GM21529 (cell line): ENCODE data around the gene CYP2D6.
"Not testable (repeated sequence)": the region's sequence is repeated elsewhere in the genome, so short reads cannot be mapped to it uniquely, and the experiment has no call there.

ENCODE experiments used
- ATAC-seq: cut with Tn5 transposase; IDR thresholded peaks from one replicate; pipeline ENCODE4 v1.9.1; 2021; ENCODE audit not compliant: unreplicated experiment

The CYP2D6 gene

DNA sequence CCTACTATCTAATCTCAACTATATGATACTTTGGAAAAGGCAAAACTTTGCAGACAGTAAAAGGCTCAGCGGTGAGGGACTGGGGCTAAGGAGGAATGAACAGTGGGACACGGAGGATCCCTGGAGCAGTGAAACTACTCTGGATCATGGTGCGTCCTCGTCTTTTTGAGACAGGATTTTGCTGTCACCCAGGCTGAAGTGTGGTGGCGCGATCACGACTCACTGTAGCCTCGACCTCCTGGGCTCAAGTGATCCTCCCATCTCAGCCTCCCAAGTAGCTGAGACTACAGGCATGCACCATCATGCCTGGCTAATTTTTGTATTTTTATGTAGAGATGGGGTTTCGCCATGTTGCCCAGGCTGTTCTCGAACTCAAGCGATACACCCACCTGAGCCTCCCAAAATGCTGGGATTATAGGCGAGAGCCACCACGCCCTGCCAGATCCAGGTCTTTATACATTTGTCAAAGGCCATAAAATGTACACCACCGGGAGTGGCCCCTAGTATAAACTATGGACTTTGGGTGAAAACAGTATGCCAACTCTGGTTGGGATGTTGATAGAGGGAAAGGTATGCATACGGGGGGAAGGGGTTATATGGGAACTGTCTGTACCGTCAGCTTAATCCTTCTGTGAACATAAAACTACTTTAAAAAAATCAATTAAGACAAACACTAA, 28.0 kb upstream of the CYP2D6 start:
- ATAC-seq = no peak

- ATAC-seq = no peak
Observed at GRCh38 chr22:42156598-42156997, 26.0 kb upstream of the CYP2D6 start.

- no peak for ATAC-seq
Observed at GRCh38 chr22:42156121-42156520, 25.5 kb upstream of the CYP2D6 start.

DNA sequence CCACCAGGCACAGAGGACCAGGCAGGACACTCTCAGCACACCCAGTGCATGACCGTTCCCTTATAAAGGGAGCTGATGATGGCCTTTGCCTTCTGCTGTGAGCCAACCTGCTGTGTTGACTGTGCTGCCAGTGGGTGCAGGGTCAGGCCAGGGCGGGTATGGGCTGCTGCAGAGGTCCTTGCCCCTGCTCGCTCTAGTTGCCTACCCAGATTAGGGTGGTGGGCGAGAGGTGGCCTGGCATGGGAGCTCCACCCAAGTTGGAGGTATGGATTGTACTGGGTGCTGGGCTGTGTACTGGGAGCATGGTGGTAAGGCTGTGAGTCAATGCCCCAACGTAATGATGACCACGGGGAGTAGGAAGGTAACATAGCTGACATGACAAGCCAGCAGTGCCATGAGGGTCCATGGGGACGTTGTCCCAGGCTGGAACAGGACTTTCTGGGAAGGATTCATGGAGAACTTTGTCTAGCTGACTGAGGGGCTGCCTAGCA, 24.5 kb upstream of the CYP2D6 start:
- no peak for ATAC-seq

DNA sequence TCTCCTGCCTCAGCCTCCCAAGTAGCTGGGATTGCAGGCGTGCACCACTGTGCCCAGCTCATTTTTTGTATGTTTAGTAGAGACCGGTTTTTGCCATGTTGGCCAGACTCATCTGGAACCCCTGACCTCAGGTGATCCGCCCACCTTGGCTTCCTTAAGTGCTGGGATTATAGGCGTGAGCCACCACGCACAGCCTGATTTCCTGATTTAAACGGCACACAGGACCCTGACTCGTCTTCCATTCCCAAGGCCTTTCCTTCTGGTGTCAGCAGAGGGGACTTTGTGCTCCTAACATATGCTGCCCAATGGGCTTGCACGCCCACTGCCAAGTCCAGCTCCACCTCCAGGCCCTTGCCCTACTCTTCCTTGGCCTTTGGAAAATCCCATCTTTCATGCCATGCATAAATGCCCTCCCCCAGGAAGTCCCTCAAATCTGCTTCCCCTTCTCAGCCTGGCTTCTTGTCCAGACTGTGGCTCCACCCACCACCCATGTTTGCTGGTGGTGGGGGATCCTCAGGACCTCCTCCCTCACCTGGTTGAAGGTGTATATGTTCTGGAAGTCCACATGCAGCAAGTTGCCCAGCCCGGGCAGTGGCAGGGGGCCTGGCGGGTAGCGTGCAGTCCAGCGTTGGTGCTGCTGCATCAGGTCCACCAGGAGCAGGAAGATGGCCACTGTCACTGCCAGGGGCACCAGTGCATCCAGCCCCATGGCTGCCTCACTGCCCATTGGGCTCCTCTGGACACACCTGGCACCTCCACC, 23.9 kb upstream of the CYP2D6 start:
- ATAC-seq = no peak

DNA sequence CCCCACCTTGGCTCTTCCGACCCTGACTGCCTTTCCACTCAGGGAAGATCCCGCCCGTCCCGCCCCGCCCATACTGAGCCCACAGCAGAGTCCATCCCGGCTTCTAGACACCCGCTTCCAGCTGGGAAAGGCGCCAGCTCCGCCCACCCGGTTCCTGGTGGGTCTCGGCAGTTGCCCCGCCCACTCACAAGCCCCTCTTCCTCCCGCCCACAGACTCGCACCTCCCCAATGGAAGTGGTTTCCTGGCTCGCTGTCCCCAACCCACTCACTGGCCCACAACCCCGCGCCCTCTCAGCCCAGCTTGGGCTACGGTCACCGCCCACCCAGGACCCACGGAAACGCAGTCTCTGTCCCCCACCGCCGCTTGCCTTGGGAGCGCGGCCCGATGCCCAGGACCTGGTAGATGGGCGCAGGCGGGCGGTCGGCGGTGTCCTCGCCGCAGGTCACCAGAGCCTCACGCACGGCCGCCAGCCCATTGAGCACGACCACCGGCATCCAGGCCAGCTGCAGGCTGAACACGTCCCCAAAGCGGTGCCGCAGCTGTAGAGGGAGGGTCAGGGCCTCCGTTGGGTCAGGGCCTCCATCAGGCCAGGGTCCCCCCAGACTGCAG, 22.2 kb upstream of the CYP2D6 start:
- no peak for ATAC-seq

DNA sequence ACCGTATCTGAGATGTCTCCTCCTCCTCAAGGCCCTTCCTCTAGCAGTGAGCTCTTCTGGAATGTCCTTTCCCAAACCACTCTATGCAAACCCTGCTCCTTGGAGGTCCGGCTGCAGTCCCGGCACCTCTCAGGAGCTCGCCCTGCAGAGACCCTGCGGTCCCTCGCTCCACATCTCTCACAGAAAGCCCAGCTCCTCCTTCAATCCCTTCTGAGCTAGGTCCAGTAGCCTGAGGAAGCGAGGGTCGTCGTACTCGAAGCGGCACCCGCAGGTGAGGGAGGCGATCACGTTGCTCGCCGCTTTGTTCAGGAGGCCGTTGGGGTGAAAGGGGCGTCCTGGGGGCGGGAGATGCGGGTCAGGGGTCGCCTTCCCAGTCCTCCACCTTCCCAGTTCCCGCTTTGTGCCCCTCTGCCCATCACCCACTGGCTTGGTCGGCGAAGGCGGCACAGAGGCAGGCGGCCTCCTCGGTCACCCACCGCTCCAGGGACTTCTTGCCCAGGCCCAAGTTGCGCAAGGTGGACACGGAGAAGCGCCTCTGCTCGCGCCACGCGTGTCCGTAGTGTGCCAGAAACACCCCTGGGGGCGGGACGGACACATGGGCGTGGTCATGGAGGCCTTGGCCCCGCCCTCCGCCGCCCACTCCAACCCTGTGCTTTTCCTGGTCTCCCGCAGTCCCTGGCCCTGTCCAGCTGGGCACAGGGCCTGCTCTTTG, 21.5 kb upstream of the CYP2D6 start:
- no peak for ATAC-seq

GRCh38 chr22:42150727-42151590, 20.3 kb upstream of the CYP2D6 start:
- no peak for ATAC-seq

DNA sequence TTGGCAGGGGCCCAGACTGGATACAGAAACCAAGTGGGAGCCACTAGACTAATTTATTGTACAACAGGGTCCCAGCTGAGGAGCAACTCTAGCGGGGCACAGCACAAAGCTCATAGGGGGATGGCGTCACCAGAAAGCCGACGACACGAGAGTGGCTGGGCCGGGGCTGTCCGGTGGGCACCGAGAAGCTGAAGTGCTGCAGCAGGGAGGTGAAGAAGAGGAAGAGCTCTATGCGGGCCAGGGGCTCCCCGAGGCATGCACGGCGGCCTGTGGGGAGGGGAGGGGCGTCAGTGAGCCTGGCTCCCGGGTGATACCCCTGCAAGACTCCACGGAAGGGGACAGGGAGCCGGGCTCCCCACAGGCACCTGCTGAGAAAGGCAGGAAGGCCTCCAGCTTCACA, 19.2 kb upstream of the CYP2D6 start:
- ATAC-seq = not testable (repeated sequence)

DNA sequence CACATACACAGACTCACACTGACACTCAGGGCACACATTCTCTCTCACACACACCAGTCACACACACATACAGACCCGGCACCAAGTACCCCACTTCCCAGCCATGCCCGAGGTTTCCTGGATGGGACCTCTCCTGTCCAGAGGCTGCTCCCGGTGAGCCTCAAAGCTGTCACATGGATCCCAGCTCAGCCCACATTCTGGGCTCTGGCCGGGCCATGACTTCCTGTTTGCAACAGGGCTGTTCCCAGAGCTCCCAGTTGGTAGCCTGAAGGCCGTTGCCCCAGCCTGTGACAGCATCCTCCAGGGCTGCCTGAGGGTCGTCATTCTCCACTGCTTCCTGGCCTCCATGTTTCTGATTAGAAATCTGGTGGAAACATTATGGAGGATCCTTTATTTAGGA, 14.6 kb upstream of the CYP2D6 start:
- ATAC-seq = no peak

DNA sequence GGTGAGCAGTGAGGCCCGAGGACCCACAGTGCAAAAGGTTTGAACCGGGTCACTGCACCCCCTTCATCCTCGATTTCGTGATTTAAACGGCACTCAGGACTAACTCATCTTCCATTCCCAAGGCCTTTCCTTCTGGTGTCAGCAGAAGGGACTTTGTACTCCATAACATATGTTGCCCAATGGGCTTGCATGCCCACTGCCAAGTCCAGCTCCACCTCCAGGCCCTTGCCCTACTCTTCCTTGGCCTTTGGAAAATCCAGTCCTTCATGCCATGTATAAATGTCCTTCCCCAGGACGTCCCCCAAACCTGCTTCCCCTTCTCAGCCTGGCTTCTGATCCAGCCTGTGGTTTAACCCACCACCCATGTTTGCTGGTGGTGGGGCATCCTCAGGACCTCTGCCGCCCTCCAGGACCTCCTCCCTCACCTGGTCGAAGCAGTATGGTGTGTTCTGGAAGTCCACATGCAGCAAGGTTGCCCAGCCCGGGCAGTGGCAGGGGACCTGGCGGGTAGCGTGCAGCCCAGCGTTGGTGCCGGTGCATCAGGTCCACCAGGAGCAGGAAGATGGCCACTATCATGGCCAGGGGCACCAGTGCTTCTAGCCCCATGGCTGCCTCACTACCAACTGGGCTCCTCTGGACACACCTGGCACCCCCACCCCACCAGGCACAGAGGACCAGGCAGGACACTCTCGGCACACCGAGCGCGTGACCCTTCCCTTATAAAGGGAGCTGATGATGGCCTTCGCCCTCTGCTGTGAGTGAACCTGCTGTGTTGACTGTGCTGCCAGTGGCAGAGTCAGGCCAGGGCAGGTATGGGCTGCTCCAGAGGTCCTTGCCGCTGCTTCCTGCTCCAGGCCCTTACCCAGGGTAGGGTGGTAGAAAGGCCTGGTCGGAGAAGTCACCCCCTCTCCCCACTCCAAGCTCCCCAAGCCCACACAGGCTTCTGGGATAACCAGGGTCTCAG, 13.5 kb upstream of the CYP2D6 start:
- ATAC-seq = not testable (repeated sequence)

DNA sequence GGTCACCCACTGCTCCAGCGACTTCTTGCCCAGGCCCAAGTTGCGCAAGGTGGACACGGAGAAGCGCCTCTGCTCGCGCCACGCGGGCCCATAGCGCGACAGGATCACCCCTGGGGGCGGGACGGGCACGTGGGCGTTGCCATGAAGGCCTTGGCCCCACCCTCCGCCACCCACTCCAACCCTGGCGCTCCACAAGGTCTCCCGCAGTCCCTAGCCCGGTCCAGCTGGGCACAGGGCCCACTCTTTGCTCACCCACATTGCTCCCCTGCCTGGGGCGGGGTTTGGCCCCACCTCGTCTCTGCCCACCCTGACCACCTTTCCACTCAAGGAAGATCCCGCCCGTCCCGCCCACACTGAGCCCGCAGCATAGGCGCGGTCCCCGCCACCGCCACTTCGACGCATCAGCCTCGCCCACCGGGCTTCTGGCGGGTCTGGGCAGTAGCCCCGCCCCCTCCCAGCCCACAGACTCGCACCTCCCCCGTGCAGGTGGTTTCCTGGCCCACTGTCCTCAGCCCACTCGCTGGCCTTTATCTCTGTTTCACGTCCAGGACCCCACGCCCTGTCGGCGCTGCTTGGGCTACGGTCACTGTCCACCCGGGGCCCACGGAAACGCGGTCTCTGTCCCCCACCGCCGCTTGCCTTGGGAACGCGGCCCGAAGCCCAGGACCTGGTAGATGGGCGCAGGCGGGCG, 12.3 kb upstream of the CYP2D6 start:
- ATAC-seq = no peak

- ATAC-seq = not testable (repeated sequence)
Observed at GRCh38 chr22:42141307-42142057, 10.9 kb upstream of the CYP2D6 start.

DNA sequence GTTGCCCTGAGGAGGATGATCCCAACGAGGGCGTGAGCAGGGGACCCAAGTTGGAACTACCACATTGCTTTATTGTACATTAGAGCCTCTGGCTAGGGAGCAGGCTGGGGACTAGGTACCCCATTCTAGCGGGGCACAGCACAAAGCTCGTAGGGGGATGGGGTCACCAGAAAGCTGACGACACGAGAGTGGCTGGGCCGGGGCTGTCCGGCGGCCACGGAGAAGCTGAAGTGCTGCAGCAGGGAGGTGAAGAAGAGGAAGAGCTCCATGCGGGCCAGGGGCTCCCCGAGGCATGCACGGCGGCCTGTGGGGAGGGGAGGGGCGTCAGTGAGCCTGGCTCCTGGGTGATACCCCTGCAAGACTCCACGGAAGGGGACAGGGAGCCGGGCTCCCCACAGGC, 9.5 kb upstream of the CYP2D6 start:
- ATAC-seq = not testable (repeated sequence)

- ATAC-seq = not testable (repeated sequence)
Observed at GRCh38 chr22:42139508-42139907, 8.9 kb upstream of the CYP2D6 start.

- no peak for ATAC-seq
Observed at GRCh38 chr22:42138972-42139371, 8.4 kb upstream of the CYP2D6 start.

GRCh38 chr22:42138122-42138770, 7.6 kb upstream of the CYP2D6 start:
- no peak for ATAC-seq
